Hematopoietic multipotent progenitor cell treated with erythropoietin and hydrocortisone succinate and interleukin-3 and kit ligand, for 4 days (in vitro differentiated cells): ENCODE data around the gene DYRK4.

Source experiments
- DNase-seq: peaks from one replicate; pipeline ENCODE4 v3.0.0-alpha.2; 2015

Gene DYRK4

GRCh38 chr12:4628406-4628805 lies 66.4 kb downstream of the DYRK4 start:
- DNase-seq = no peak

- no peak for DNase-seq
These were observed 68.3 kb downstream of the DYRK4 start for GRCh38 chr12:4630262-4630661.

- DNase-seq = no peak
These were observed 81.7 kb downstream of the DYRK4 start for GRCh38 chr12:4643747-4644146.

GRCh38 chr12:4645023-4645422 lies 83.0 kb downstream of the DYRK4 start:
- DNase-seq = no peak

- peak; percentile 66 for DNase-seq
These were observed 86.1 kb downstream of the DYRK4 start for GRCh38 chr12:4648104-4648500.

GRCh38 chr12:4648501-4649357 lies 86.7 kb downstream of the DYRK4 start, which contains the start of the genes AKAP3 and NDUFA9:
TSS of gene AKAP3 (minus strand) at chr12:4649051. CDS start at chr12:4638196, 10,855 bp downstream.
TSS of gene NDUFA9 (plus strand) at chr12:4649114. CDS start at chr12:4649127, 13 bp downstream.
- peak; percentile 93 for DNase-seq

- DNase-seq = no peak
These were observed 87.3 kb downstream of the DYRK4 start for GRCh38 chr12:4649358-4649661.

GRCh38 chr12:4653257-4653656 lies 91.2 kb downstream of the DYRK4 start:
- DNase-seq = no peak

- no peak for DNase-seq
These were observed 91.7 kb downstream of the DYRK4 start for GRCh38 chr12:4653691-4654090.
